OCI-LY1 (cell line): ENCODE measurements around the gene CIDEC.

Experiments used
- EZH2 ChIP-seq: fragments of 200-600 bp; sonication (generic), shearing (Covaris generic); IDR thresholded peaks from 2 replicates; pipeline ENCODE4 v1.8.0; 2017; ENCODE audit warnings: borderline replicate concordance, mixed run types, mild to moderate bottlenecking, antibody characterized with exemption, low read length, moderate library complexity, mixed read lengths
- TF ChIP-seq, protein P1 (sequence below): fragments of 200-600 bp; sonication (generic), shearing (Covaris generic); IDR thresholded peaks from 2 replicates; pipeline ENCODE4 v1.5.1; 2017; ENCODE audit warnings: mild to moderate bottlenecking, antibody characterized with exemption, low read length, moderate library complexity, mixed read lengths

DNA sequence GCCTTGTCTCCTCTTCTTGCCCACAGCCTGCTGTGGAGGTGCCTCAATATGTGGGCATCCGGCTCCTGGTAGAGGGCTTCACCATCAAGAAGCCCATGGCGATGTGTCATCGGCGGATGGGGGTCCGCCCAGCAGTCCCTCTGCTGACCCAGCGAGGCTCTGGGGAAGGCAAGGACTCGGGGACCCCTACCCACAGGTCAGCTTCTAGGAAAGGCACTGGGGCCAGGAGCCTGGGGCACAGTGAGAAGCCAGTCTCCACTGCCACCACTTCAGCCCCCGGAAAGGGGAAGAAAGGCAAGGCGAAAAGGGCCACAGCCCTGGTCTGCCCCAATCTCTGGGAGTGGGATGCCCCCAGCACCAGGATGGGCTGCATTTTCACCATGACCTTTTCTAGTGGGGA is 47.0 kb downstream of the CIDEC start:
- TF ChIP-seq, protein P1, sequence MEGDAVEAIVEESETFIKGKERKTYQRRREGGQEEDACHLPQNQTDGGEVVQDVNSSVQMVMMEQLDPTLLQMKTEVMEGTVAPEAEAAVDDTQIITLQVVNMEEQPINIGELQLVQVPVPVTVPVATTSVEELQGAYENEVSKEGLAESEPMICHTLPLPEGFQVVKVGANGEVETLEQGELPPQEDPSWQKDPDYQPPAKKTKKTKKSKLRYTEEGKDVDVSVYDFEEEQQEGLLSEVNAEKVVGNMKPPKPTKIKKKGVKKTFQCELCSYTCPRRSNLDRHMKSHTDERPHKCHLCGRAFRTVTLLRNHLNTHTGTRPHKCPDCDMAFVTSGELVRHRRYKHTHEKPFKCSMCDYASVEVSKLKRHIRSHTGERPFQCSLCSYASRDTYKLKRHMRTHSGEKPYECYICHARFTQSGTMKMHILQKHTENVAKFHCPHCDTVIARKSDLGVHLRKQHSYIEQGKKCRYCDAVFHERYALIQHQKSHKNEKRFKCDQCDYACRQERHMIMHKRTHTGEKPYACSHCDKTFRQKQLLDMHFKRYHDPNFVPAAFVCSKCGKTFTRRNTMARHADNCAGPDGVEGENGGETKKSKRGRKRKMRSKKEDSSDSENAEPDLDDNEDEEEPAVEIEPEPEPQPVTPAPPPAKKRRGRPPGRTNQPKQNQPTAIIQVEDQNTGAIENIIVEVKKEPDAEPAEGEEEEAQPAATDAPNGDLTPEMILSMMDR = no peak
- TF ChIP-seq EZH2 = no peak
